ENCODE results near the gene DOCK8.

Gene DOCK8

DNA sequence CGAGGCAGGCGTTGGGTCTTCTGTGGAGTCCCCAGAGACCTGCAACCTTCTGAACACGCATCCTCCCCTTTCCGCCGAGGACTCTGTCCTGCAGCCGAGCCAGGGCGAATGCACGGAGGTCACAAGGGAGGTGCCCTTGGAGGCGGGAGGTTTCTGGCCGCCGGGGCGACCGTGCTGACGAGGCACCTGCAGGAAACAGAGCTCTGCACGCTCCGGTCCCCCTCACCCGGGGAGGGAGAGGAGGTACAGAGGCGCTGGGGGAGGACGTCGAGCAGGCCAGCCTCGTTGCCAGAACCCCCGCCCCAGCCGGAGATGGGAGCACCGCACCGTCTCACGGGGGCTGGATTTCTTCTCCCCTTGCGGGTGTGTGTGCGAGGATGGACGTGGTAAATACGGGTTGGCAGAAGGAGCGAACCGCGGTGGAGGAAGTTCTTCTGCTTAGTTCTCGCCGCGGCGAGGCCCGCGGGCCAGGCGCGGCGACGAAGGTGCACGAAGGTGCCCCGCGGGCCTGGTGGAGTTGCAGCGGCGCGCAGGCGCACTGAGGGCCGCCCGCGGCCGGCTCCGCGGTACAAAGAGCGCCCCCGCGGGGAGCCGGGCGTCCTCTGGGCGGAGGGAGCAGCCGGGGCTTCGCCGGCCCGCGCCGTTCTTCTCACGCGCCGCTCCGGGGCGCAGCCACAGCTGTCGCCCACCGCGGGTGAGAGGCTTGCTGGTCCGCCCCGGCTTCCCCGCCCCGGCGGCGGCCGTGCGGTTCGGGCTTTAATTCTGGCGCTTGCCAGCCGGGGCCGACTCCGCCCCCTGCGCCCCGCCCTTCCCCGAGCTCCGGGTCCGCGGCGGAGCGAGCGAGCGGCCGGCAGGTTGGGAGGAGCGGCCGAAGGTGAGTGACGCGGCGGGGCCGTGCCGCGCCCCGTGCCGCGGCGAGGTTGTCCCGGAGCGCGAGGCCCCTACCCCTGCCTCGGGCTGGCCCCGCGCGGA is 289.5 kb downstream of the DOCK8 start, which contains the start of gene KANK1:
KANK1 (plus strand) TSS at position 815 of the 972 bp plus-strand sequence.
- peak; percentile 58 for DNase-seq

DNA sequence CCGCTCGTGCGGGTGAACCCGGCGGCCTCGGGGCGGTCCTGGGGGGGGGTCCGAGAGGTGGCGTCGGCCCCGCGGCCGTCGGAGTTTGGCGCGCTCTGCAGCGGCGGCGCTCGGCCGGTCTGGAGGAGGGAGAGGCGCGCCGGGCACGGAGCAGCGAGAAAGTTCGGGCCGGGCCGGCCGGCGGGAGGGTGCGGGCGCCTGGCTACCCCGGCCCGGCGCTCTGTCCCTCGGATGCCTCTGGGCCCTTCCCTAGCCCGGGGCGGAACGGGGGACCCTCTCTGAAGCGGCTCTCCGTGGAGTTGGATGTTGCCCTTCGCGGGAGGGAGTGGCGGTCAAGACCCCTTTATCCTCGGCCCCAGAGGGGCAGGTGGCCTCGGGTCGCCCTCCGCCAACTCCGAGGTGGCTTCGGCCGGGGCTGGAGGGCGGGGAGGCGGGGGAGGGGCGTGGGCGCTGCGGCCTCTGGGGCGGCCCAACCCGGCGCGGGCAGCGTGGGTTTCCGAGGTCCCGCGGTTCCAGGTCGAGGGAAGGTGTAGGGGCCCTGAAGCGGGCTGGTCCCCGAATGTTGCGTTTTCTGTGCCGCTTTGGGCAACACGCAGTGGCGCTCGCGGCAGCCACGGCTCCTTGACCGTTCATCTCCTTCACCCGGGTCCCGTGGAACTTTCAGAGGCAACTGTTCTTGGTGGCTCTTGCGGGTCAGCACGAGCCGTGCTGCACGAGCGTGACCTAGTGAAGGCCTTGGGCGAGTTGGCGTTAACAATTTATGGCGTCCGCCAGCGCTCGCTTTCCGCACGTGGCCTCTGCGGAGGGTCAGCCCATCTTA is 290.5 kb downstream of the DOCK8 start:
- H3K9me3 ChIP-seq, result no peaks in the 10 kb centered on the region
- no peaks in the 10 kb centered on the region for H3K36me3 ChIP-seq
- DNase-seq, result peak; percentile 6
- H3K4me1 ChIP-seq, result no peaks in the 10 kb centered on the region
- H3K27me3 ChIP-seq, result peaks cover 30% of the 10 kb centered on the region
- TF ChIP-seq, protein P1, sequence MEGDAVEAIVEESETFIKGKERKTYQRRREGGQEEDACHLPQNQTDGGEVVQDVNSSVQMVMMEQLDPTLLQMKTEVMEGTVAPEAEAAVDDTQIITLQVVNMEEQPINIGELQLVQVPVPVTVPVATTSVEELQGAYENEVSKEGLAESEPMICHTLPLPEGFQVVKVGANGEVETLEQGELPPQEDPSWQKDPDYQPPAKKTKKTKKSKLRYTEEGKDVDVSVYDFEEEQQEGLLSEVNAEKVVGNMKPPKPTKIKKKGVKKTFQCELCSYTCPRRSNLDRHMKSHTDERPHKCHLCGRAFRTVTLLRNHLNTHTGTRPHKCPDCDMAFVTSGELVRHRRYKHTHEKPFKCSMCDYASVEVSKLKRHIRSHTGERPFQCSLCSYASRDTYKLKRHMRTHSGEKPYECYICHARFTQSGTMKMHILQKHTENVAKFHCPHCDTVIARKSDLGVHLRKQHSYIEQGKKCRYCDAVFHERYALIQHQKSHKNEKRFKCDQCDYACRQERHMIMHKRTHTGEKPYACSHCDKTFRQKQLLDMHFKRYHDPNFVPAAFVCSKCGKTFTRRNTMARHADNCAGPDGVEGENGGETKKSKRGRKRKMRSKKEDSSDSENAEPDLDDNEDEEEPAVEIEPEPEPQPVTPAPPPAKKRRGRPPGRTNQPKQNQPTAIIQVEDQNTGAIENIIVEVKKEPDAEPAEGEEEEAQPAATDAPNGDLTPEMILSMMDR (IDR thresholded peaks at IDR 0.05; ENCODE audit: low read depth, low read length), result no peak
- H3K4me3 ChIP-seq (ENCODE audit: low read depth, low read length), result no peak overlapping the region

More for the DNA sequence above, 289.5 kb downstream of the DOCK8 start, which contains the start of gene KANK1:
- H3K4me1 ChIP-seq, result no peaks in the 10 kb centered on the region
- TF ChIP-seq, protein P1 (IDR thresholded peaks at IDR 0.05; ENCODE audit: low read depth, low read length), result no peak
- H3K4me3 ChIP-seq (ENCODE audit: low read depth, low read length), result peak within 1 kb of the TSS; percentile 23
- H3K36me3 ChIP-seq, result no peaks in the 10 kb centered on the region
- peaks cover 30% of the 10 kb centered on the region for H3K27me3 ChIP-seq
- no peaks in the 10 kb centered on the region for H3K9me3 ChIP-seq

DNA sequence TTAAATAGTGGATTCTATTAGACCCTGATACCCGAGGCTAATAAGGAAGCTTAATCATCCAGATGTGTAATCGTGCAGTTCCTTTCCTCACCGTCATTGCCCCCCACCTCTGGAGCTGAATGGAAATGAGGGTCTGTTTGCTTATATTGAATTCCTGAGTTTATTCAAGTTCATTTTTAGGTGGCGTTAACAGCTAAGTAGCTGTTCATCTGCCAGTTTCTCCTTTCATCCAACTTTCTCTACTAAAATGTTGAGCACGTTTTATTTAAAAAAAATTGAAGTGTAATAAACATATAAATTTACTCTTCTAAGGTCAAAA is 291.0 kb downstream of the DOCK8 start:
- H3K4me3 ChIP-seq (ENCODE audit: low read depth, low read length), result no peak overlapping the region
- H3K9me3 ChIP-seq, result no peaks in the 10 kb centered on the region
- TF ChIP-seq, protein P1 (IDR thresholded peaks at IDR 0.05; ENCODE audit: low read depth, low read length), result no peak
- H3K4me1 ChIP-seq, result no peaks in the 10 kb centered on the region
- peaks cover 30% of the 10 kb centered on the region for H3K27me3 ChIP-seq
- H3K36me3 ChIP-seq, result no peaks in the 10 kb centered on the region
- no peak for DNase-seq

DNA sequence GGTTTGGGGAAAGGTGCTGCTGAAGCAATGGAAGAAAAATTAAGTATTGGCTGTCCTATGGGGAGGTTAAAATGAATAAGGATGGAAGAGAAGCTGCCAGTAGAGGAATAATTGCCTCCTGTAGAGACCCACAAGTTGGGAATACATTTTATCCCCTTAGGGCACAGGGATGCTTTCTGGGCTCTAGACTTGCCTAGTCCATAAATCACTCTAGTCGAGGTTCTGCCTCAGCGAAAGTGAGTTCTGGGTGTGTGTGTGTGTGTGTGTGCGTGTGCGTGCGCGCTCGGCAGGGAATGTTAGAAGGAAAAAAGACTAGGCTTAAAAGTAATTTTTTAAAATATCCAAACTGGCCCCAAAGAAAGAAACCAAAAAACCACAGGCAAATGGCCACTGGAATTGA is 291.6 kb downstream of the DOCK8 start:
- H3K4me3 ChIP-seq (ENCODE audit: low read depth, low read length), result no peak overlapping the region

DNA sequence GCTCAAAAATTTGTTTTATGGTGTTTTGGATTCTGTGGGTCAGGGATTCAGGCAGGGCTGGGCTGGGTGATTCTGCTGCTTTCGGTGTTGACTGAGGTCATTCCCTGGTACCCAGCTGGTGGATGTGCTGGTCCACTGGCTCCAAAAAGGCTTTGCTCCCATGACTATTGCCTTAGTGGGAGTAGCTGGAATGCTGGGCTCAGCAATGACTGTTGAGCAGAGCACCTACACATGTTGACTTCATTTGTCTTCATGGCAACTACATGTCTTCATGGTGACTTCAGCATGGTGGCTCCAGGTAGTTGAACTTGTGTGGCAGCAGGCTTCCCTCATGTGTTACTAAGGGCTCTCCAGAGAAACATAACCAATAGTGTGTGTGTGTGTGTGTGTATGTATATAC is 297.2 kb downstream of the DOCK8 start:
- no peaks in the 10 kb centered on the region for H3K4me1 ChIP-seq

More for the DNA sequence above, 291.6 kb downstream of the DOCK8 start:
- no peak for DNase-seq
- Histone ChIP-seq H3K9me3 (no peaks in the 10 kb centered on the region), H3K36me3 (no peaks in the 10 kb centered on the region), H3K27me3 (peaks cover 30% of the 10 kb centered on the region), H3K4me1 (no peaks in the 10 kb centered on the region)
- TF ChIP-seq, protein P1 (IDR thresholded peaks at IDR 0.05; ENCODE audit: low read depth, low read length), result no peak

More for the DNA sequence above, 297.2 kb downstream of the DOCK8 start:
- Histone ChIP-seq H3K9me3 (no peaks in the 10 kb centered on the region), H3K36me3 (no peaks in the 10 kb centered on the region), H3K4me3 (ENCODE audit: low read depth, low read length) (no peak overlapping the region), H3K27me3 (no peaks in the 10 kb centered on the region)
- no peak for DNase-seq
- TF ChIP-seq, protein P1 (IDR thresholded peaks at IDR 0.05; ENCODE audit: low read depth, low read length), result no peak

Measured in BE2C (cell line).